KMS-11 (cell line): ENCODE results near the gene GRPEL1.

ENCODE experiments used
- H2AFZ ChIP-seq: fragments of 200-600 bp; sonication (generic); 2 replicates; pipeline ENCODE4 v1.6.1; 2016; ENCODE audit warnings: antibody characterized with exemption, mixed run types, low read depth
- H3K27ac ChIP-seq: fragments of 200-600 bp; sonication (generic); 2 replicates; pipeline ENCODE4 v1.6.1; 2016; ENCODE audit warnings: mild to moderate bottlenecking, mixed run types
- H3K27me3 ChIP-seq: fragments of 200-600 bp; sonication (generic); 2 replicates; pipeline ENCODE4 v1.6.1; 2017; ENCODE audit warnings: mild to moderate bottlenecking, low read depth, mixed run types, moderate library complexity; ENCODE audit not compliant: insufficient read depth
- H3K36me3 ChIP-seq: fragments of 200-600 bp; sonication (generic); 2 replicates; pipeline ENCODE4 v1.6.1; 2017; ENCODE audit warnings: mild to moderate bottlenecking, mixed run types; ENCODE audit not compliant: insufficient read depth
- H3K4me1 ChIP-seq: fragments of 200-600 bp; sonication (generic); 2 replicates; pipeline ENCODE4 v1.6.1; 2016; ENCODE audit warnings: mild to moderate bottlenecking, low read depth, mixed run types; ENCODE audit not compliant: poor library complexity, severe bottlenecking
- H3K4me2 ChIP-seq: fragments of 200-600 bp; sonication (generic); 2 replicates; pipeline ENCODE4 v1.7.0; 2016; ENCODE audit warnings: mild to moderate bottlenecking, mixed run types
- H3K4me3 ChIP-seq: fragments of 200-600 bp; sonication (generic); IDR thresholded peaks from 2 replicates; pipeline ENCODE4 v1.6.1; 2017; ENCODE audit warnings: low read depth, low read length, mixed read lengths; ENCODE audit not compliant: insufficient read depth
- H3K79me2 ChIP-seq: fragments of 200-600 bp; sonication (generic); 2 replicates; pipeline ENCODE4 v1.6.1; 2016; ENCODE audit warnings: low read depth, mixed run types; ENCODE audit not compliant: insufficient read depth
- H3K9ac ChIP-seq: fragments of 200-600 bp; sonication (generic); 2 replicates; pipeline ENCODE4 v1.6.1; 2016; ENCODE audit warnings: mild to moderate bottlenecking, mixed run types
- H4K20me1 ChIP-seq: fragments of 200-600 bp; sonication (generic); 2 replicates; pipeline ENCODE4 v1.6.1; 2016; ENCODE audit warnings: mild to moderate bottlenecking, mixed run types; ENCODE audit not compliant: insufficient read depth
- CTCF ChIP-seq: fragments of 200-600 bp; sonication (generic); conservative IDR thresholded peaks from 2 replicates; pipeline ENCODE4 v1.6.1; 2017; ENCODE audit warnings: low read depth, mild to moderate bottlenecking, antibody characterized with exemption, low read length, moderate library complexity, mixed read lengths

Gene GRPEL1

GRCh38 chr4:7018281-7018680 lies 49.6 kb downstream of the GRPEL1 start:
- Histone ChIP-seq H3K9ac (no peak overlapping the region), H3K36me3 (no peaks in the 10 kb centered on the region), H3K4me2 (no peak overlapping the region), H4K20me1 (no peaks in the 10 kb centered on the region), H3K79me2 (no peaks in the 10 kb centered on the region), H3K27me3 (no peaks in the 10 kb centered on the region), H3K4me1 (peaks cover 6% of the 10 kb centered on the region), H3K27ac (no peak overlapping the region), H3K4me3 (no peak overlapping the region), H2AFZ (no peak overlapping the region)
- no peak for TF ChIP-seq CTCF

- Histone ChIP-seq H4K20me1 (no peaks in the 10 kb centered on the region), H3K79me2 (no peaks in the 10 kb centered on the region), H3K9ac (no peak overlapping the region), H3K36me3 (peaks cover 2% of the 10 kb centered on the region; the same call in 1 of the 2 replicates), H3K4me1 (peaks cover 6% of the 10 kb centered on the region), H3K4me2 (no peak overlapping the region), H3K27me3 (no peaks in the 10 kb centered on the region), H2AFZ (no peak overlapping the region), H3K27ac (no peak overlapping the region), H3K4me3 (no peak overlapping the region)
- TF ChIP-seq CTCF: no peak
Measured at GRCh38 chr4:7017446-7018048, 50.3 kb downstream of the GRPEL1 start.

- Histone ChIP-seq H3K36me3 (peaks cover 4% of the 10 kb centered on the region; the same call in 1 of the 2 replicates), H3K9ac (no peak overlapping the region), H3K79me2 (no peaks in the 10 kb centered on the region), H3K4me2 (no peak overlapping the region), H3K4me3 (no peak overlapping the region), H2AFZ (no peak overlapping the region), H3K27ac (no peak overlapping the region), H4K20me1 (no peaks in the 10 kb centered on the region), H3K4me1 (peaks cover 6% of the 10 kb centered on the region), H3K27me3 (no peaks in the 10 kb centered on the region)
- TF ChIP-seq CTCF: no peak
Measured at GRCh38 chr4:7016512-7016911, 51.4 kb downstream of the GRPEL1 start.

GRCh38 chr4:7016086-7016485 lies 51.8 kb downstream of the GRPEL1 start:
- H3K4me1 ChIP-seq: peaks cover 6% of the 10 kb centered on the region
- peaks cover 4% of the 10 kb centered on the region; the same call in 1 of the 2 replicates for H3K36me3 ChIP-seq
- no peak overlapping the region for H3K9ac ChIP-seq

More at GRCh38 chr4:7016086-7016485, 51.8 kb downstream of the GRPEL1 start:
- Histone ChIP-seq H3K27ac (no peak overlapping the region), H3K4me3 (no peak overlapping the region), H3K27me3 (no peaks in the 10 kb centered on the region), H2AFZ (no peak overlapping the region), H4K20me1 (no peaks in the 10 kb centered on the region), H3K4me2 (no peak overlapping the region), H3K79me2 (no peaks in the 10 kb centered on the region)
- TF ChIP-seq CTCF: no peak
